GM12873 (cell line): Measurements from ENCODE around the gene DPH2.

Experiments used
- CTCF ChIP-seq: IDR thresholded peaks from 2 replicates; pipeline ENCODE4 v1.5.1; 2012; ENCODE audit warnings: low read depth, mild to moderate bottlenecking, moderate library complexity, low read length, control low read depth; ENCODE audit not compliant: insufficient read depth; ENCODE audit errors: missing control alignments

The DPH2 gene

GRCh38 chr1:44000122-44000665, 30.4 kb downstream of the DPH2 start:
- no peak for TF ChIP-seq CTCF

GRCh38 chr1:44002165-44002564, 32.4 kb downstream of the DPH2 start:
- no peak for TF ChIP-seq CTCF

GRCh38 chr1:44002606-44003157, 32.9 kb downstream of the DPH2 start:
- TF ChIP-seq CTCF = peak; percentile 26

GRCh38 chr1:44008259-44008658, 38.4 kb downstream of the DPH2 start:
- TF ChIP-seq CTCF = no peak

- TF ChIP-seq CTCF = no peak
These were observed 41.2 kb downstream of the DPH2 start for GRCh38 chr1:44010935-44011471.

- TF ChIP-seq CTCF = no peak
These were observed 42.6 kb downstream of the DPH2 start for GRCh38 chr1:44012404-44012803.

- TF ChIP-seq CTCF = no peak
These were observed 43.3 kb downstream of the DPH2 start for GRCh38 chr1:44012941-44013609.
